IMR-90 (cell line): ENCODE measurements around the gene PHLDB1.

Source experiments
- CEBPB ChIP-seq: IDR thresholded peaks from 2 replicates; pipeline ENCODE4 v1.6.1; 2012; ENCODE audit warnings: low read depth, low read length, improper control_type of control experiment
- ELK1 ChIP-seq: fragments of 150-350 bp; IDR thresholded peaks from 2 replicates; pipeline ENCODE4 v1.6.1; 2016; ENCODE audit warnings: low read depth, mild to moderate bottlenecking, low read length, moderate library complexity, borderline replicate concordance
- FOS ChIP-seq: fragments of 150-350 bp; IDR thresholded peaks from 2 replicates; pipeline ENCODE4 v1.6.1; 2016; ENCODE audit warnings: low read depth, low read length
- POLR2A ChIP-seq: IDR thresholded peaks from 2 replicates; pipeline ENCODE4 v1.6.1; 2012; ENCODE audit warnings: mild to moderate bottlenecking, low read depth, low read length
- RCOR1 ChIP-seq: IDR thresholded peaks from 2 replicates; pipeline ENCODE4 v1.6.1; 2012; ENCODE audit warnings: mild to moderate bottlenecking, low read length, improper control_type of control experiment; ENCODE audit not compliant: insufficient replicate concordance
- TF ChIP-seq, protein P1 (sequence below): conservative IDR thresholded peaks from 2 replicates; pipeline ENCODE4 v1.5.1; 2012; ENCODE audit warnings: mild to moderate bottlenecking, low read depth, low read length, improper control_type of control experiment
- TF ChIP-seq, protein P2 (sequence below): fragments of 150-350 bp; IDR thresholded peaks from 2 replicates; pipeline ENCODE4 v1.6.1; 2017; ENCODE audit warnings: mild to moderate bottlenecking, antibody characterized with exemption, low read length, low read depth

DNA sequence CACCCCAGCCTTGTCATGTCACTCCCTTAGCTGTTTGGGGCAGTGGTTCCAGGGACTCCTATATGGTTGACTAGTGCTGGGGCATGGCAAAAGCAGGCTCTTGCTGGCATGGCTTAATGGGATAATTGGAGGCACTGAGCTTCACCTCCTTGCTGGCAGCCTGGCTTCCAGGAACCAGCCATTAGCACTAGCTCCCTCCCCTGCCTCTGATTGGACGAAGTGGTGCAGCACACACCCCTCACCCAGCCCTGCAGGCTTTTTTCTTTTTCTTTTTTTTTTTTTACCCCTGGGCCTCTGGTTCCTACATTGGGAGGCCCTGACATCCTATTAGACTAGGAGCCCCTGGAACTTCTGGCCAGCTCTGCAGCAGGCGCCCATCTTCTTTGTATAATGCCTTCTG lies 18.6 kb downstream of the PHLDB1 start:
- TF ChIP-seq, protein P1, sequence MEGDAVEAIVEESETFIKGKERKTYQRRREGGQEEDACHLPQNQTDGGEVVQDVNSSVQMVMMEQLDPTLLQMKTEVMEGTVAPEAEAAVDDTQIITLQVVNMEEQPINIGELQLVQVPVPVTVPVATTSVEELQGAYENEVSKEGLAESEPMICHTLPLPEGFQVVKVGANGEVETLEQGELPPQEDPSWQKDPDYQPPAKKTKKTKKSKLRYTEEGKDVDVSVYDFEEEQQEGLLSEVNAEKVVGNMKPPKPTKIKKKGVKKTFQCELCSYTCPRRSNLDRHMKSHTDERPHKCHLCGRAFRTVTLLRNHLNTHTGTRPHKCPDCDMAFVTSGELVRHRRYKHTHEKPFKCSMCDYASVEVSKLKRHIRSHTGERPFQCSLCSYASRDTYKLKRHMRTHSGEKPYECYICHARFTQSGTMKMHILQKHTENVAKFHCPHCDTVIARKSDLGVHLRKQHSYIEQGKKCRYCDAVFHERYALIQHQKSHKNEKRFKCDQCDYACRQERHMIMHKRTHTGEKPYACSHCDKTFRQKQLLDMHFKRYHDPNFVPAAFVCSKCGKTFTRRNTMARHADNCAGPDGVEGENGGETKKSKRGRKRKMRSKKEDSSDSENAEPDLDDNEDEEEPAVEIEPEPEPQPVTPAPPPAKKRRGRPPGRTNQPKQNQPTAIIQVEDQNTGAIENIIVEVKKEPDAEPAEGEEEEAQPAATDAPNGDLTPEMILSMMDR = no peak
- TF ChIP-seq FOS (no peak), ELK1 (no peak), RCOR1 (no peak), CEBPB (no peak), POLR2A (no peak)
- TF ChIP-seq, protein P2, sequence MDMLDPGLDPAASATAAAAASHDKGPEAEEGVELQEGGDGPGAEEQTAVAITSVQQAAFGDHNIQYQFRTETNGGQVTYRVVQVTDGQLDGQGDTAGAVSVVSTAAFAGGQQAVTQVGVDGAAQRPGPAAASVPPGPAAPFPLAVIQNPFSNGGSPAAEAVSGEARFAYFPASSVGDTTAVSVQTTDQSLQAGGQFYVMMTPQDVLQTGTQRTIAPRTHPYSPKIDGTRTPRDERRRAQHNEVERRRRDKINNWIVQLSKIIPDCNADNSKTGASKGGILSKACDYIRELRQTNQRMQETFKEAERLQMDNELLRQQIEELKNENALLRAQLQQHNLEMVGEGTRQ = no peak
